ENCODE results near the gene MAGI2. TPM values are rescaled to one million over a fixed set of nuclear protein-coding genes. Genes with fewer than 3 reads are reported as not detected.

Gene MAGI2
- total RNA-seq, 5 donors from 2014 or later (not counting 1 experiment from before 2014, with no cell fraction given) = 0.10 to 0.77 (median 0.22) TPM

GRCh38 chr7:79296553-79297320, 156.7 kb downstream of the MAGI2 start:
- ChIA-PET CTCF (no interaction called here), POLR2A (no interaction called here)
- Histone ChIP-seq H3K9me3 (no peaks in the 10 kb centered on the region), H3K36me3 (ENCODE audit: control insufficient read depth in 2 of 2, extremely low read depth in 1 of 2, insufficient read depth in 1 of 2, low read length in 1 of 2) (no peaks in the 10 kb centered on the region), H3K4me3 (ENCODE audit: control insufficient read depth in 1 of 2, extremely low read depth in 1 of 2, low read length in 1 of 2) (no peak overlapping the region), H3K4me1 (ENCODE audit: control insufficient read depth in 1 of 2, extremely low read depth in 1 of 2, insufficient read depth in 2 of 2, low read length in 2 of 2) (no peaks in the 10 kb centered on the region), H3K27me3 (replicated peaks in 1 of 2; ENCODE audit: control insufficient read depth in 2 of 2, extremely low read depth in 1 of 2, insufficient read depth in 2 of 2, low read length in 1 of 2) (no peaks in the 10 kb centered on the region), H3K27ac (ENCODE audit: low read length) (no peak overlapping the region)
- no peak for DNase-seq
- Mint-ChIP-seq H3K27ac (no peak overlapping the region), H3K4me1 (no peaks in the 10 kb centered on the region), H3K36me3 (no peaks in the 10 kb centered on the region), H3K4me3 (no peak overlapping the region), H3K9me3 (peaks cover 0 to 8% (median 0%) of the 10 kb centered on the region in 3 donors), H3K27me3 (no peaks in the 10 kb centered on the region)
- ATAC-seq (replicated peaks in 1 of 4) = no peak
- no CpG with 5 or more reads among the region's 1 CpG for WGBS (ENCODE audit: insufficient coverage)

- Histone ChIP-seq H3K27me3 (replicated peaks in 1 of 2; ENCODE audit: control insufficient read depth in 2 of 2, extremely low read depth in 1 of 2, insufficient read depth in 2 of 2, low read length in 1 of 2) (no peaks in the 10 kb centered on the region), H3K9me3 (no peaks in the 10 kb centered on the region), H3K36me3 (ENCODE audit: control insufficient read depth in 2 of 2, extremely low read depth in 1 of 2, insufficient read depth in 1 of 2, low read length in 1 of 2) (no peaks in the 10 kb centered on the region), H3K4me1 (ENCODE audit: control insufficient read depth in 1 of 2, extremely low read depth in 1 of 2, insufficient read depth in 2 of 2, low read length in 2 of 2) (no peaks in the 10 kb centered on the region), H3K27ac (ENCODE audit: low read length) (no peak overlapping the region), H3K4me3 (ENCODE audit: control insufficient read depth in 1 of 2, extremely low read depth in 1 of 2, low read length in 1 of 2) (no peak overlapping the region)
- Mint-ChIP-seq H3K27me3 (peaks cover 0 to 7% of the 10 kb centered on the region in 2 donors), H3K4me3 (no peak overlapping the region), H3K27ac (no peak overlapping the region), H3K36me3 (no peaks in the 10 kb centered on the region), H3K9me3 (no peaks in the 10 kb centered on the region), H3K4me1 (no peaks in the 10 kb centered on the region)
- no peak for DNase-seq
- WGBS (ENCODE audit: insufficient coverage) = 86% methylated on average over 3 of the region's 7 CpGs
- no peak for ATAC-seq (replicated peaks in 1 of 4)
- POLR2A ChIA-PET = no interaction called here
- CTCF ChIA-PET = interaction anchor here in 1 of 2 donors (0.6 kb wide), 1 partner anchor 780 kb away, joined by 3 read pairs; no protein-coding TSS in a partner anchor
Measured at GRCh38 chr7:79293655-79294142, 159.8 kb downstream of the MAGI2 start.

- CTCF ChIA-PET = no interaction called here
- ATAC-seq (replicated peaks in 1 of 4) (no peak), DNase-seq (no peak)
- 92% methylated on average over 2 of the region's 2 CpGs for WGBS (ENCODE audit: insufficient coverage)
- Histone ChIP-seq H3K27ac (ENCODE audit: low read length) (no peak overlapping the region), H3K9me3 (no peaks in the 10 kb centered on the region), H3K4me3 (ENCODE audit: control insufficient read depth in 1 of 2, extremely low read depth in 1 of 2, low read length in 1 of 2) (no peak overlapping the region), H3K4me1 (ENCODE audit: control insufficient read depth in 1 of 2, extremely low read depth in 1 of 2, insufficient read depth in 2 of 2, low read length in 2 of 2) (no peaks in the 10 kb centered on the region), H3K36me3 (ENCODE audit: control insufficient read depth in 2 of 2, extremely low read depth in 1 of 2, insufficient read depth in 1 of 2, low read length in 1 of 2) (no peaks in the 10 kb centered on the region), H3K27me3 (replicated peaks in 1 of 2; ENCODE audit: control insufficient read depth in 2 of 2, extremely low read depth in 1 of 2, insufficient read depth in 2 of 2, low read length in 1 of 2) (no peaks in the 10 kb centered on the region)
- no peaks in the 10 kb centered on the region for H3K9me3 Mint-ChIP-seq
- POLR2A ChIA-PET = no interaction called here
- H3K27ac Mint-ChIP-seq = no peak overlapping the region
- no peaks in the 10 kb centered on the region for H3K36me3 Mint-ChIP-seq
- H3K4me3 Mint-ChIP-seq = no peak overlapping the region
- peaks cover 0 to 7% of the 10 kb centered on the region in 2 donors for H3K27me3 Mint-ChIP-seq
- H3K4me1 Mint-ChIP-seq = no peaks in the 10 kb centered on the region
Measured at GRCh38 chr7:79292834-79293233, 160.6 kb downstream of the MAGI2 start.

- Mint-ChIP-seq H3K9me3 (no peaks in the 10 kb centered on the region), H3K4me3 (no peak overlapping the region), H3K27me3 (peaks cover 0 to 7% of the 10 kb centered on the region in 2 donors), H3K4me1 (no peaks in the 10 kb centered on the region), H3K27ac (no peak overlapping the region), H3K36me3 (no peaks in the 10 kb centered on the region)
- ChIA-PET CTCF (no interaction called here), POLR2A (no interaction called here)
- DNase-seq (no peak), ATAC-seq (replicated peaks in 1 of 4) (no peak)
- Histone ChIP-seq H3K27ac (ENCODE audit: low read length) (no peak overlapping the region), H3K4me1 (ENCODE audit: control insufficient read depth in 1 of 2, extremely low read depth in 1 of 2, insufficient read depth in 2 of 2, low read length in 2 of 2) (no peaks in the 10 kb centered on the region), H3K27me3 (replicated peaks in 1 of 2; ENCODE audit: control insufficient read depth in 2 of 2, extremely low read depth in 1 of 2, insufficient read depth in 2 of 2, low read length in 1 of 2) (no peaks in the 10 kb centered on the region), H3K4me3 (ENCODE audit: control insufficient read depth in 1 of 2, extremely low read depth in 1 of 2, low read length in 1 of 2) (no peak overlapping the region), H3K36me3 (ENCODE audit: control insufficient read depth in 2 of 2, extremely low read depth in 1 of 2, insufficient read depth in 1 of 2, low read length in 1 of 2) (no peaks in the 10 kb centered on the region), H3K9me3 (no peaks in the 10 kb centered on the region)
Measured at GRCh38 chr7:79291498-79291865, 162.0 kb downstream of the MAGI2 start.

GRCh38 chr7:79290841-79291497, 162.5 kb downstream of the MAGI2 start:
- no peak overlapping the region for H3K27ac ChIP-seq (ENCODE audit: low read length)
- no peak for ATAC-seq (replicated peaks in 1 of 4)
- POLR2A ChIA-PET = no interaction called here
- H3K4me1 ChIP-seq (ENCODE audit: control insufficient read depth in 1 of 2, extremely low read depth in 1 of 2, insufficient read depth in 2 of 2, low read length in 2 of 2) = no peaks in the 10 kb centered on the region
- H3K27me3 ChIP-seq (replicated peaks in 1 of 2; ENCODE audit: control insufficient read depth in 2 of 2, extremely low read depth in 1 of 2, insufficient read depth in 2 of 2, low read length in 1 of 2) = no peaks in the 10 kb centered on the region
- H3K36me3 Mint-ChIP-seq = no peaks in the 10 kb centered on the region
- CTCF ChIA-PET = no interaction called here
- no peaks in the 10 kb centered on the region for H3K9me3 ChIP-seq
- H3K4me1 Mint-ChIP-seq = no peaks in the 10 kb centered on the region
- no peak overlapping the region for H3K27ac Mint-ChIP-seq
- DNase-seq = no peak
- H3K9me3 Mint-ChIP-seq = no peaks in the 10 kb centered on the region
- H3K27me3 Mint-ChIP-seq = peaks cover 0 to 7% of the 10 kb centered on the region in 2 donors
- WGBS (ENCODE audit: insufficient coverage) = no CpG with 5 or more reads among the region's 4 CpGs
- no peak overlapping the region for H3K4me3 Mint-ChIP-seq
- H3K4me3 ChIP-seq (ENCODE audit: control insufficient read depth in 1 of 2, extremely low read depth in 1 of 2, low read length in 1 of 2) = no peak overlapping the region
- no peaks in the 10 kb centered on the region for H3K36me3 ChIP-seq (ENCODE audit: control insufficient read depth in 2 of 2, extremely low read depth in 1 of 2, insufficient read depth in 1 of 2, low read length in 1 of 2)

GRCh38 chr7:79290398-79290797, 163.1 kb downstream of the MAGI2 start:
- no peak for ATAC-seq (replicated peaks in 1 of 4)
- Histone ChIP-seq H3K27me3 (replicated peaks in 1 of 2; ENCODE audit: control insufficient read depth in 2 of 2, extremely low read depth in 1 of 2, insufficient read depth in 2 of 2, low read length in 1 of 2) (no peaks in the 10 kb centered on the region), H3K27ac (ENCODE audit: low read length) (no peak overlapping the region), H3K4me1 (ENCODE audit: control insufficient read depth in 1 of 2, extremely low read depth in 1 of 2, insufficient read depth in 2 of 2, low read length in 2 of 2) (no peaks in the 10 kb centered on the region), H3K36me3 (ENCODE audit: control insufficient read depth in 2 of 2, extremely low read depth in 1 of 2, insufficient read depth in 1 of 2, low read length in 1 of 2) (no peaks in the 10 kb centered on the region), H3K4me3 (ENCODE audit: control insufficient read depth in 1 of 2, extremely low read depth in 1 of 2, low read length in 1 of 2) (no peak overlapping the region), H3K9me3 (no peaks in the 10 kb centered on the region)
- no peak overlapping the region for H3K27ac Mint-ChIP-seq
- no peaks in the 10 kb centered on the region for H3K9me3 Mint-ChIP-seq
- ChIA-PET POLR2A (no interaction called here), CTCF (interaction anchor here in 1 of 2 donors (0.6 kb wide), 1 partner anchor 781 kb away, joined by 3 read pairs; no protein-coding TSS in a partner anchor)
- no CpG with 5 or more reads among the region's 3 CpGs for WGBS (ENCODE audit: insufficient coverage)
- no peaks in the 10 kb centered on the region for H3K4me1 Mint-ChIP-seq
- no peaks in the 10 kb centered on the region for H3K36me3 Mint-ChIP-seq
- H3K4me3 Mint-ChIP-seq = no peak overlapping the region
- peaks cover 0 to 7% of the 10 kb centered on the region in 2 donors for H3K27me3 Mint-ChIP-seq
- no peak for DNase-seq
